ENCODE results near the gene ADH7. TPM values are rescaled to one million over a fixed set of nuclear protein-coding genes. Genes with fewer than 3 reads are reported as not detected.

ADH7 gene
- total RNA-seq, 1 experiment from 2014 or later, result not detected

DNA sequence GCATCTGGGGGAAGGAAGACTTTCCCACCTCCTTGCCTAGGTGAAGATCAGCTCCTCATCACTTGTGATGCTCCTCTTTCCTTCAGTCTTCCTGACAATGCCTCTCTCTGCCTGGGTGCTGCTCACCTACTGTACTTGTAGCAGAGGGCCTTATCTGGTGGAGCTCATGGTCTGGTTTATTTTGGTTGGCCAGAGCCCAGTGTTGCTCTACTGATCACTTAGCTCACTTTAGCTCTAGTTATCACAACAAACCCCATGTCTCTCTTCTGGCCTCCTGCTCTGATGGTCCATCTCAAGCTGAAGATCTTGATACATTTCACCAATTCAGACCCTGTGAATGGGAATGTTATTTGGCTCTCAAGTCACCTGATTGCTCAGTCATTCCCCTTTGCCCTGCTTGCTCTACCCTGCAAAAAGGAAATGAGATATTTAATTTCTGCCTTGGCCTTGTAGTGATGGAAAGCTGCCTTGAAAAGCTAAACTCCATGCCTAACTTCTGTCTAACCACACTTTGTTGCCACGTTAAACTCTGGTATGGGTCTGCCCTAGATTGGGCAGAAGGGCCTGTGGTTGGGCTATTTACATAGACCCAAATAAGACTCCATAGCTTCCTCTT is 52.3 kb downstream of the ADH7 start:
- DNase-seq (ENCODE audit: low spot score), result no peak
- Histone ChIP-seq H3K36me3 (ENCODE audit: insufficient read depth, low read length, poor library complexity, severe bottlenecking) (no peaks in the 10 kb centered on the region), H3K4me3 (ENCODE audit: low read depth, low read length, poor library complexity, severe bottlenecking) (no peak overlapping the region), H3K27ac (ENCODE audit: low read depth, low read length, poor library complexity, severe bottlenecking) (no peak overlapping the region), H3K27me3 (replicated peaks; ENCODE audit: insufficient read depth, low read depth, low read length, poor library complexity) (no peaks in the 10 kb centered on the region), H3K9me3 (ENCODE audit: low read depth, low read length, poor library complexity, severe bottlenecking) (no peaks in the 10 kb centered on the region), H3K4me1 (ENCODE audit: insufficient read depth, low read length, poor library complexity, severe bottlenecking) (no peaks in the 10 kb centered on the region)
- no peak for TF ChIP-seq EZH2 (IDR thresholded peaks at IDR 0.05; ENCODE audit: borderline replicate concordance, low read depth, low read length, poor library complexity, severe bottlenecking)
- CTCF ChIA-PET, result no interaction called here
- POLR2A ChIA-PET (ENCODE audit: low non-redundant PET), result no interaction called here
- BruUV-seq (replicated peaks), result no TSS peak
- intact Hi-C loops (cut with micrococcal nuclease; ENCODE audit: unreplicated experiment), result no loop called here

DNA sequence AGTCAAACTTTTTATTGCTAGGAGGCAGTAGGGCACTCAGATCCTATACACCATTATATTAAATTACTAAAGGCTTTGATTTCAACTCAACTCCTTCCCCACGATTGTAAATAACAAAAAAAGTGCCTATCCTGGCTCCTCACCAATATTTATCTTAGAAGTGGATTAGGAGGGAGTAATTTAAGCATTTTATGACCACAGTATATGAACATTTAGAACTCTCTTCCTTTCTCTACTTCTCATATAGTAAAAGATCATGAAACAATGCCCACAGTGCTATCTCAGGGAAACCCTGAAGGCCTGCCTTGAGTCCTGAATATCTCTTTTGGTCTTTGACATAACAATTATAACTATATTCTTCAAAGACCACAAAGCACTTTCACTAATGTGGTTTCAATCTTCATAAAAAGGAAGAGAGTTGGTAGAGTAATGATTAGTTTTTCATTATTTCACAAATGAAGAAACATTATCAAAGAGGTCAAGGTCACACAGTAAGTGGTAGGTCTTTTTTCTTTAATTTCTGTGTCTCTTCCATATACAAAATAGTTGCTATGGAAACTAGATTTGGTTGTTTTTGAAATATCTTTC is 53.5 kb downstream of the ADH7 start:
- DNase-seq (ENCODE audit: low spot score), result no peak
- intact Hi-C loops (cut with micrococcal nuclease; ENCODE audit: unreplicated experiment), result no loop called here
- no peaks in the 10 kb centered on the region for H3K27me3 ChIP-seq (replicated peaks; ENCODE audit: insufficient read depth, low read depth, low read length, poor library complexity)
- H3K36me3 ChIP-seq (ENCODE audit: insufficient read depth, low read length, poor library complexity, severe bottlenecking), result no peaks in the 10 kb centered on the region
- no peaks in the 10 kb centered on the region for H3K4me1 ChIP-seq (ENCODE audit: insufficient read depth, low read length, poor library complexity, severe bottlenecking)
- H3K4me3 ChIP-seq (ENCODE audit: low read depth, low read length, poor library complexity, severe bottlenecking), result no peak overlapping the region
- BruUV-seq (replicated peaks), result no TSS peak
- H3K27ac ChIP-seq (ENCODE audit: low read depth, low read length, poor library complexity, severe bottlenecking), result no peak overlapping the region
- no peaks in the 10 kb centered on the region for H3K9me3 ChIP-seq (ENCODE audit: low read depth, low read length, poor library complexity, severe bottlenecking)
- CTCF ChIA-PET, result no interaction called here
- POLR2A ChIA-PET (ENCODE audit: low non-redundant PET), result no interaction called here
- no peak for TF ChIP-seq EZH2 (IDR thresholded peaks at IDR 0.05; ENCODE audit: borderline replicate concordance, low read depth, low read length, poor library complexity, severe bottlenecking)
- TF ChIP-seq, protein P1, sequence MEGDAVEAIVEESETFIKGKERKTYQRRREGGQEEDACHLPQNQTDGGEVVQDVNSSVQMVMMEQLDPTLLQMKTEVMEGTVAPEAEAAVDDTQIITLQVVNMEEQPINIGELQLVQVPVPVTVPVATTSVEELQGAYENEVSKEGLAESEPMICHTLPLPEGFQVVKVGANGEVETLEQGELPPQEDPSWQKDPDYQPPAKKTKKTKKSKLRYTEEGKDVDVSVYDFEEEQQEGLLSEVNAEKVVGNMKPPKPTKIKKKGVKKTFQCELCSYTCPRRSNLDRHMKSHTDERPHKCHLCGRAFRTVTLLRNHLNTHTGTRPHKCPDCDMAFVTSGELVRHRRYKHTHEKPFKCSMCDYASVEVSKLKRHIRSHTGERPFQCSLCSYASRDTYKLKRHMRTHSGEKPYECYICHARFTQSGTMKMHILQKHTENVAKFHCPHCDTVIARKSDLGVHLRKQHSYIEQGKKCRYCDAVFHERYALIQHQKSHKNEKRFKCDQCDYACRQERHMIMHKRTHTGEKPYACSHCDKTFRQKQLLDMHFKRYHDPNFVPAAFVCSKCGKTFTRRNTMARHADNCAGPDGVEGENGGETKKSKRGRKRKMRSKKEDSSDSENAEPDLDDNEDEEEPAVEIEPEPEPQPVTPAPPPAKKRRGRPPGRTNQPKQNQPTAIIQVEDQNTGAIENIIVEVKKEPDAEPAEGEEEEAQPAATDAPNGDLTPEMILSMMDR (conservative IDR thresholded peaks at IDR 0.05; ENCODE audit: low read depth, low read length), result no peak

DNA sequence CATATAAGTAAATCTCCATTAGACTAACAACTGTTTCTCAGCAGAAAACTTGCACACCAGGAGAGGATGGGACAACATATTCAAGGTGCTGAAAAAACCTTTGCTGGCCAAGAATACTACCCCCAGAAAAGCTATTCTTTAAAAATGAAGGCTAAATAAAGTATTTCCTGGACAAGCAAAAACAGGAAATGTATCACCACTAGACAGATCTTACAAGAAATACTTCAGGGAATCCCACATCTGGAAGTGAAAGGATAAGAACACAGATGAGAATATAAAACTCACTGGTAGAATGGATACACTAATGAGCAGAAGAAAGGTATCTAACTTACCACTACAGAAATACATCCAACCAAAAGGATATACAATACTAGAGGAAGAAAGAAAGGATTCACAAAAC is 55.6 kb downstream of the ADH7 start:
- CTCF ChIA-PET, result no interaction called here
- intact Hi-C loops (cut with micrococcal nuclease; ENCODE audit: unreplicated experiment), result no loop called here
- Histone ChIP-seq H3K4me3 (ENCODE audit: low read depth, low read length, poor library complexity, severe bottlenecking) (no peak overlapping the region), H3K36me3 (ENCODE audit: insufficient read depth, low read length, poor library complexity, severe bottlenecking) (no peaks in the 10 kb centered on the region), H3K27ac (ENCODE audit: low read depth, low read length, poor library complexity, severe bottlenecking) (no peak overlapping the region), H3K9me3 (ENCODE audit: low read depth, low read length, poor library complexity, severe bottlenecking) (no peaks in the 10 kb centered on the region), H3K27me3 (replicated peaks; ENCODE audit: insufficient read depth, low read depth, low read length, poor library complexity) (no peaks in the 10 kb centered on the region), H3K4me1 (ENCODE audit: insufficient read depth, low read length, poor library complexity, severe bottlenecking) (no peaks in the 10 kb centered on the region)
- no TSS peak for BruUV-seq (replicated peaks)
- DNase-seq (ENCODE audit: low spot score), result peak; percentile 1
- POLR2A ChIA-PET (ENCODE audit: low non-redundant PET), result no interaction called here
- TF ChIP-seq, protein P1 (conservative IDR thresholded peaks at IDR 0.05; ENCODE audit: low read depth, low read length), result no peak
- no peak for TF ChIP-seq EZH2 (IDR thresholded peaks at IDR 0.05; ENCODE audit: borderline replicate concordance, low read depth, low read length, poor library complexity, severe bottlenecking)

DNA sequence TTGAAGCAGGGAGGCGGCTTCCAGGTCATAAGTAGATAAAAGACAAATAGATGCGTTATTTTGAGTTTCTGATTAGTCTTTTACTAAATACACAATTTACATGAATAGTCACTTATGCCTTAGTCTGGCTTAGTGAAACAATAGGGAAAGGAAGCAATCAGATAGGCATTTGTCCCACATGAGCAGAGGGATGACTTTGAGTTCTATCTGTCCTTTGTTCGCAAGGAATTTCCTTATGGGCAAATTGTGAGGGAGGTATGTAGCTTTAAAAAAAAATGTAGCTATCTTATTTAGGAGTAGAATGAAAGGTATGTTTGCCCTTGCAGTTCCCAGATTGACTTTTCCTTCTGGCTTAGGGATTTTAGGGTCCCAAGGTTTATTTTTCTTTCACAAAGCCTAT is 56.3 kb downstream of the ADH7 start:
- CTCF ChIA-PET, result no interaction called here
- no TSS peak for BruUV-seq (replicated peaks)
- no peak overlapping the region for H3K27ac ChIP-seq (ENCODE audit: low read depth, low read length, poor library complexity, severe bottlenecking)
- H3K9me3 ChIP-seq (ENCODE audit: low read depth, low read length, poor library complexity, severe bottlenecking), result no peaks in the 10 kb centered on the region
- DNase-seq (ENCODE audit: low spot score), result no peak
- TF ChIP-seq, protein P1 (conservative IDR thresholded peaks at IDR 0.05; ENCODE audit: low read depth, low read length), result no peak
- no peak for TF ChIP-seq EZH2 (IDR thresholded peaks at IDR 0.05; ENCODE audit: borderline replicate concordance, low read depth, low read length, poor library complexity, severe bottlenecking)
- POLR2A ChIA-PET (ENCODE audit: low non-redundant PET), result no interaction called here
- no peaks in the 10 kb centered on the region for H3K36me3 ChIP-seq (ENCODE audit: insufficient read depth, low read length, poor library complexity, severe bottlenecking)
- H3K27me3 ChIP-seq (replicated peaks; ENCODE audit: insufficient read depth, low read depth, low read length, poor library complexity), result no peaks in the 10 kb centered on the region
- no peaks in the 10 kb centered on the region for H3K4me1 ChIP-seq (ENCODE audit: insufficient read depth, low read length, poor library complexity, severe bottlenecking)
- intact Hi-C loops (cut with micrococcal nuclease; ENCODE audit: unreplicated experiment), result no loop called here
- H3K4me3 ChIP-seq (ENCODE audit: low read depth, low read length, poor library complexity, severe bottlenecking), result no peak overlapping the region

Data from A673 (cell line).